ENCODE measurements around the gene MARCKS. TPM values are rescaled to one million over a fixed set of nuclear protein-coding genes. Genes with fewer than 3 reads are reported as not detected.

Gene MARCKS
- total and polyA plus RNA-seq, 11 donors: 5.1 to 93.3 (median 17.9) TPM

DNA sequence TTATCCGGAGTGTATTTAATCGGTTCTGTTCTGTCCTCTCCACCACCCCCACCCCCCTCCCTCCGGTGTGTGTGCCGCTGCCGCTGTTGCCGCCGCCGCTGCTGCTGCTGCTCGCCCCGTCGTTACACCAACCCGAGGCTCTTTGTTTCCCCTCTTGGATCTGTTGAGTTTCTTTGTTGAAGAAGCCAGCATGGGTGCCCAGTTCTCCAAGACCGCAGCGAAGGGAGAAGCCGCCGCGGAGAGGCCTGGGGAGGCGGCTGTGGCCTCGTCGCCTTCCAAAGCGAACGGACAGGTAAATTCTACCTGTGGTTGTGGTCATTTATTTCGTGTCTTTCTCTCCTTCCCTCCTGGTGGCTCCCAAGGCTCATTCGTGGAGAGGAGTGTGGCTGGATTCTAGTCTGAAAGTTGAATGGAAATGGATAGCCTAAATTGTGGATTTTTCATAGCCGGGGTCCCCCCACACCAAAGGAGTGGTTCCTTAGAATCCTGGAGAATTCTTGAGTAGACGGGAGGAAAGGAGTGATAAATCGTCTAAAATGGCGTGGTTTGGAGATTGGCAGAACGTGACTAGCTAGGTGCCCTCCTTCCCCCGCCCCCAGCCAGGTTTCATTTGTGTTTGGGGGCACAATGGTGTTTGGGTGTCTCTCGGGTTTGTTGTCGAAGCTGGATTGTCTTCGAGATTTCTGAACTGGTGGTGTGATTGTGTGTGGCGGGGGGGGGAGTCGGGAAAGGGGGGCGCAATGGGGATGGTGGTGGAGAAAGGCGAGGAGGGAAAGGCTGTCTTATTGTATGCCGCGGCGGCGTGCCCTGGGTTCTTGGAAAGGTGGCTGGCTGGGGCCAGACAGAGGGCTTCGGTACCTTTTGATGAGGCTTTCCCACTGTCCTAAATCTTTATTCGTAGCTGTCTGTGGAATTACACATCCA lies 673 bp downstream of the MARCKS start:
- H3K27me3 ChIP-seq: peaks cover 0 to 15% (median 0%) of the 10 kb centered on the region in 9 donors
- H3K4me1 ChIP-seq: peaks cover 0 to 40% (median 10%) of the 10 kb centered on the region in 12 donors
- WGBS, 4 donors: 1% methylated on average over 42 to 43 of the region's 43 CpGs
- H3K27ac ChIP-seq: peak overlapping the region; percentile 85 to 96 (median 92)
- peaks cover 0 to 15% (median 0%) of the 10 kb centered on the region in 9 donors for H3K36me3 ChIP-seq
- H3K4me3 ChIP-seq: peak overlapping the region; percentile 59 to 91 (median 70)
- ATAC-seq (peak in 2 of 4 donors; percentile 17 to 29), DNase-seq (peak in 4 of 5 donors; percentile 43 to 68 (median 45))
- TF ChIP-seq, protein P1, sequence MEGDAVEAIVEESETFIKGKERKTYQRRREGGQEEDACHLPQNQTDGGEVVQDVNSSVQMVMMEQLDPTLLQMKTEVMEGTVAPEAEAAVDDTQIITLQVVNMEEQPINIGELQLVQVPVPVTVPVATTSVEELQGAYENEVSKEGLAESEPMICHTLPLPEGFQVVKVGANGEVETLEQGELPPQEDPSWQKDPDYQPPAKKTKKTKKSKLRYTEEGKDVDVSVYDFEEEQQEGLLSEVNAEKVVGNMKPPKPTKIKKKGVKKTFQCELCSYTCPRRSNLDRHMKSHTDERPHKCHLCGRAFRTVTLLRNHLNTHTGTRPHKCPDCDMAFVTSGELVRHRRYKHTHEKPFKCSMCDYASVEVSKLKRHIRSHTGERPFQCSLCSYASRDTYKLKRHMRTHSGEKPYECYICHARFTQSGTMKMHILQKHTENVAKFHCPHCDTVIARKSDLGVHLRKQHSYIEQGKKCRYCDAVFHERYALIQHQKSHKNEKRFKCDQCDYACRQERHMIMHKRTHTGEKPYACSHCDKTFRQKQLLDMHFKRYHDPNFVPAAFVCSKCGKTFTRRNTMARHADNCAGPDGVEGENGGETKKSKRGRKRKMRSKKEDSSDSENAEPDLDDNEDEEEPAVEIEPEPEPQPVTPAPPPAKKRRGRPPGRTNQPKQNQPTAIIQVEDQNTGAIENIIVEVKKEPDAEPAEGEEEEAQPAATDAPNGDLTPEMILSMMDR (IDR thresholded peaks at IDR 0.05): no peak
- no peak for TF ChIP-seq POLR2A (IDR thresholded peaks at IDR 0.05)
- H3K9me3 ChIP-seq: no peaks in the 10 kb centered on the region
- intact Hi-C loops (cut with DNase I): loop anchor here (1.0 to 10.0 kb wide), 24 partner anchors 21 to 1077 kb away; no protein-coding TSS in a partner anchor

DNA sequence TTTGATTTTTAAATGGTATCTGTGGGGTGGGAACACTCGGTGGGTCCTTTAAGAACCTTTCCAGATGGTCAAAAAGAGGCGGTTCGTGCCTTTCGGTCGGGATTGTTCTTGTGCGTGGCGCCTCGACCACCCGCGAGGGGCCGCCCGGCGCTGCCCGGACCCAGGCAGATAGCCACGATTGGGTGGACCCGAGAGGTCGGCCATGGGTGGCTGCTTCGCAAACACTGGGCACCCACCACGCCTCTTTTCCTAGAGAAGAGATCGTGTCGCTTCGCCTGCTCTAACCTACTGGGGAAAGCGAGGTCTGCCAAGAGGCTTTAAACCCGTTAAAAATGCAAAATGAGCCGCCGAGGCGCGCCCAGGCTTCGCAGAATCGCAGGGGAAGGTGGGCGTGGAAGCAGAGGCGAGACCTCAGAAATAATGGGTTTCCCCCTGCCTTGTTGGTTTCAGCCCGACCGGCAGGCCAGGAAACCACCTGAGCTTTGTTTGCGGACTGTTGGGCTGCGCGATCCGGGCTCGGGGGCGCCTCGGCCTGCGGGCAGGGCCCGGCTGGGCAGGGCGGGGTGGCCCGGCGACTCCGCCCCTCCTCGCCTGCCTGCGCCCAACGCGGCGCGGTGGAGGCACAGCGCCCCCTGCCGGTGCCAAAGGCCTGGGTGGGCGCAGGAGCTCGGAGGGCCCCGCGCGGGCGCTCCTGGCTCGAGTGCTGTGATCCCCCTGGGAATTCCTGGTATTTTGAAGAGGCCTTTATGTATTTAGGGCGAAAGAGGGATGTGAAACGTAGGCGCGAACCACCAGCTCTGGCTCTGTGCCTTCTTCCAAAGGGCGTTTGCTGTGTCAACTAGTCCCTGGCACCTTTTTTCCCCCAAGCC lies 1.6 kb downstream of the MARCKS start:
- Histone ChIP-seq H3K36me3 (peaks cover 0 to 15% (median 0%) of the 10 kb centered on the region in 9 donors), H3K9me3 (no peaks in the 10 kb centered on the region), H3K4me3 (peak overlapping the region; percentile 59 to 91 (median 70)), H3K27ac (peak overlapping the region; percentile 85 to 96 (median 92)), H3K27me3 (peaks cover 0 to 15% (median 0%) of the 10 kb centered on the region in 9 donors), H3K4me1 (peaks cover 0 to 46% (median 10%) of the 10 kb centered on the region in 12 donors)
- ATAC-seq: peak; percentile 80 to 95 (median 88)
- DNase-seq: peak; percentile 82 to 95 (median 89)
- peak in 1 of 2 donors; percentile 76 for TF ChIP-seq POLR2A (IDR thresholded peaks at IDR 0.05)
- TF ChIP-seq, protein P1 (IDR thresholded peaks at IDR 0.05): peak; percentile 84 to 99 (median 95)
- intact Hi-C loops (cut with DNase I): loop anchor here (1.0 to 10.0 kb wide), 26 partner anchors 20 to 1078 kb away; no protein-coding TSS in a partner anchor
- WGBS, 4 donors: 0 to 1% (median 0%) methylated on average over 56 to 67 of the region's 67 CpGs

DNA sequence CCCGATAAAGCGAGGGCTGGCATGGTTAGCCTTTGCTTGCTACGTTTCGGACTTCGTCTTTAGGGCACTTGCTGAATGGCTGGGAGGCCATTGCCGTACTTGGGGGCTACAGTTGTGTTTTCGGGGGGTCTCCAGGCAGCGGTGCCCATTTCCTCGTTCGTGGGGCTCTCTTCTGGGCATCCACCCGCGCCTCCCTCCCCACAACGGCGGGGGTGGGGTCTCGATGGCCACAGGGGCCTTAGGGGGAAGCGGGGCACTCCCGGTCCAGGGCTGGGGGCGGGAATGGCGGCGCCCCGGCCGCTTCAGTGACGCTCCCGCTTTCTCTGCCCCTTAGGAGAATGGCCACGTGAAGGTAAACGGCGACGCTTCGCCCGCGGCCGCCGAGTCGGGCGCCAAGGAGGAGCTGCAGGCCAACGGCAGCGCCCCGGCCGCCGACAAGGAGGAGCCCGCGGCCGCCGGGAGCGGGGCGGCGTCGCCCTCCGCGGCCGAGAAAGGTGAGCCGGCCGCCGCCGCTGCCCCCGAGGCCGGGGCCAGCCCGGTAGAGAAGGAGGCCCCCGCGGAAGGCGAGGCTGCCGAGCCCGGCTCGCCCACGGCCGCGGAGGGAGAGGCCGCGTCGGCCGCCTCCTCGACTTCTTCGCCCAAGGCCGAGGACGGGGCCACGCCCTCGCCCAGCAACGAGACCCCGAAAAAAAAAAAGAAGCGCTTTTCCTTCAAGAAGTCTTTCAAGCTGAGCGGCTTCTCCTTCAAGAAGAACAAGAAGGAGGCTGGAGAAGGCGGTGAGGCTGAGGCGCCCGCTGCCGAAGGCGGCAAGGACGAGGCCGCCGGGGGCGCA lies 2.4 kb downstream of the MARCKS start:
- DNase-seq: peak; percentile 35 to 65 (median 44)
- 1 to 12% (median 7%) methylated on average over 31 to 90 of the region's 90 CpGs for WGBS, 4 donors
- peaks cover 0 to 15% (median 0%) of the 10 kb centered on the region in 9 donors for H3K27me3 ChIP-seq
- ATAC-seq: peak in 3 of 4 donors; percentile 3 to 7 (median 4)
- peaks cover 0 to 15% (median 0%) of the 10 kb centered on the region in 9 donors for H3K36me3 ChIP-seq
- H3K4me3 ChIP-seq: peak overlapping the region; percentile 59 to 91 (median 70)
- no peaks in the 10 kb centered on the region for H3K9me3 ChIP-seq
- intact Hi-C loops (cut with DNase I): loop anchor here (1.0 to 10.0 kb wide), 26 partner anchors 19 to 1079 kb away; no protein-coding TSS in a partner anchor
- peak overlapping the region; percentile 85 to 96 (median 92) for H3K27ac ChIP-seq
- no peak for TF ChIP-seq POLR2A (IDR thresholded peaks at IDR 0.05)
- TF ChIP-seq, protein P1 (IDR thresholded peaks at IDR 0.05): peak in 1 of 12 donors; percentile 11
- peaks cover 0 to 38% (median 10%) of the 10 kb centered on the region in 12 donors for H3K4me1 ChIP-seq
